HEK293T (cell line): Measurements from ENCODE around the gene ZNF578.

Source experiments
- CTCF ChIA-PET: fragments of 350-600 bp; formaldehyde crosslinking; extraction: SDS; loops from one replicate; lab custom pipeline; 2021; ENCODE audit warnings: antibody characterized with exemption, inconsistent platforms; lab: Yijun Ruan, JAX
- POLR2A ChIA-PET: fragments of 350-600 bp; formaldehyde crosslinking; extraction: SDS; loops from one replicate; lab custom pipeline; 2020; ENCODE audit warnings: antibody characterized with exemption, inconsistent platforms; lab: Yijun Ruan, JAX
- DNase-seq: peaks from one replicate; pipeline ENCODE4 v3.0.0; 2012; ENCODE audit warnings: mixed read lengths; ENCODE audit errors: extremely low spot score
- ARNT ChIP-seq: fragments of 450-650 bp; IDR thresholded peaks from 2 replicates; pipeline ENCODE4 v1.6.1; 2017; ENCODE audit warnings: mild to moderate bottlenecking
- BHLHE40 ChIP-seq: fragments of 450-650 bp; IDR thresholded peaks from 2 replicates; pipeline ENCODE4 v1.6.1; 2016; ENCODE audit warnings: mild to moderate bottlenecking, moderate library complexity, borderline replicate concordance
- CTBP1 ChIP-seq: fragments of 450-650 bp; IDR thresholded peaks from 2 replicates; pipeline ENCODE4 v1.6.1; 2016; ENCODE audit warnings: borderline replicate concordance
- ELF4 ChIP-seq: fragments of 450-650 bp; IDR thresholded peaks from 2 replicates; pipeline ENCODE4 v1.6.1; 2017; ENCODE audit warnings: antibody characterized with exemption
- FOXA1 ChIP-seq: fragments of 450-650 bp; IDR thresholded peaks from 2 replicates; pipeline ENCODE4 v1.6.1; 2016; ENCODE audit warnings: mild to moderate bottlenecking
- FOXK2 ChIP-seq: fragments of 450-650 bp; IDR thresholded peaks from 2 replicates; pipeline ENCODE4 v1.6.1; 2016; ENCODE audit warnings: mild to moderate bottlenecking
- FOXM1 ChIP-seq: fragments of 450-650 bp; IDR thresholded peaks from 2 replicates; pipeline ENCODE4 v1.6.1; 2017; ENCODE audit warnings: mild to moderate bottlenecking, borderline replicate concordance
- HDGF ChIP-seq: fragments of 450-650 bp; IDR thresholded peaks from 2 replicates; pipeline ENCODE4 v1.6.1; 2017; ENCODE audit warnings: antibody characterized with exemption, borderline replicate concordance
- L3MBTL2 ChIP-seq: fragments of 450-650 bp; conservative IDR thresholded peaks from 2 replicates; pipeline ENCODE4 v1.6.1; 2016; ENCODE audit warnings: mild to moderate bottlenecking
- LEF1 ChIP-seq: fragments of 450-650 bp; IDR thresholded peaks from 2 replicates; pipeline ENCODE4 v1.6.1; 2017; ENCODE audit warnings: mild to moderate bottlenecking, borderline replicate concordance
- NFRKB ChIP-seq: fragments of 450-650 bp; IDR thresholded peaks from 2 replicates; pipeline ENCODE4 v1.6.1; 2016; ENCODE audit warnings: mild to moderate bottlenecking, moderate library complexity
- SP1 ChIP-seq: fragments of 450-650 bp; IDR thresholded peaks from 2 replicates; pipeline ENCODE4 v1.6.1; 2017
- SUZ12 ChIP-seq: fragments of 450-650 bp; IDR thresholded peaks from 2 replicates; pipeline ENCODE4 v1.6.1; 2016; ENCODE audit warnings: mild to moderate bottlenecking
- TARDBP ChIP-seq: fragments of 450-650 bp; IDR thresholded peaks from 2 replicates; pipeline ENCODE4 v1.6.1; 2016
- ZNF384 ChIP-seq: fragments of 450-650 bp; IDR thresholded peaks from 2 replicates; pipeline ENCODE4 v1.6.1; 2016
- TF ChIP-seq, protein P1 (sequence below): fragments of 450-650 bp; IDR thresholded peaks from 2 replicates; pipeline ENCODE4 v1.6.1; 2016

The ZNF578 gene

DNA sequence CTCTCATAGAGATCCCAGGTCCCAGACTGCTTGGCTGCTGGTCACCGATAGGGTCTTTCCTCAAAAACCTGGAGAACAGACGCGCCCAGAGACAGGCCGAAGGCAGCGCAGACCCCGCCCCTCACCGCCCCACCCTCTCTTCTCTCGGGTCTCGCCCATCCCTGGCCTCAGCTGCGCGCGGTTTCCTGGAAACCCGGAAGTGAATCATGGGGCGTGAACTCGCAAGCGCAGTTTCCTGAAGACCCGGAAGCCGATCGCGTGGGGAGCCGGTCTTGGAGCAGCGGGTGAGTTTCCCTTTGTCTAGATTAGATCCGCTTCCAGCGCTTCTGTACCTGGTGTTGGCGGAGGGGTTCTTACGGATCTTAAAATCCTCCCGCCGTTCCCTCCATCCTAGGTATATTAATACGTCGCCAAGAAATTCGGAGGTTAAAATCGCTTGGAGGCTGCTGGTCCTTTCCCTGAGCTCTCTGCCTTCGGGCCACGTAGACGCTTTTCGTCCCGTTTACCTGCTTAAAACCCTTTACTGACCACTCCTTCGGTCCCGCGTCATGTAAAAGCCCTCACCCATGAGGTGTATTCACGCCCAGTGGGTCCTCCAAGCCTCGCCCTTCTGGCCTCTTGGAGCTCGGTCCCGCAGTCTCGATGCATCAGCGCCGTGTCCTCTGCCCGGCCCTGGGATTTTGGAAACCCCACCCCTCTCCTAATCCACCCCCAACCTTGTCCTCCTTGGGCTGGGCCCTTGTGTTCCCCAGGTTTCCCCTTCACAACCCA lies at the start of gene ZNF578:
ZNF578 (plus strand) TSS at position 230 of the 771 bp plus-strand sequence. CDS start 48,293 bp downstream, outside the sequence.
- ChIA-PET CTCF (no interaction called here), POLR2A (no interaction called here)
- DNase-seq = no peak
- no peak for TF ChIP-seq HDGF
- no peak for TF ChIP-seq SP1
- no peak for TF ChIP-seq L3MBTL2
- TF ChIP-seq FOXK2 = no peak
- TF ChIP-seq FOXM1 = no peak
- TF ChIP-seq NFRKB = no peak
- TF ChIP-seq ZNF384 = no peak
- TF ChIP-seq CTBP1 = no peak

DNA sequence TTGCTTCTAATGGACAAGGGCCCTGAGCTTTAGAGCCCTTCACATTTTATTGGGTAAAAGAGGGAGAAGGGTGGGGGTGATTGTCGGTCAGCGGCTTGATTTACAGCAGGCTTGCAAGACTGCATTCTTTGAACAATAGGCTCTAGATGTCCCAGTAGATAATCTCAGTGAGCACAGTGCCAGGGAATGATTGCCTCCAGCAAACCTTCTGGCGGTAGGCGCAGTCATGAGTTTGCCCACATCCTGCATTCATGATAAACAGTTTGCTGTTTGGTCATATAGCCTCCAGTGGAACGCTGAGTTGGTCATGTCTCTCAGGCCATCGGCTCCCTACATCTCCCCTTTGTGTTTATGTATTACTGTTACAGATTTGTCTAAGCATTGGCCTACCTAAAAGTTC lies 43.1 kb upstream of the ZNF578 start:
- ChIA-PET CTCF (no interaction called here), POLR2A (no interaction called here)
- no peak for TF ChIP-seq BHLHE40
- no peak for TF ChIP-seq CTBP1
- TF ChIP-seq NFRKB = no peak
- no peak for TF ChIP-seq FOXK2
- TF ChIP-seq L3MBTL2 = no peak
- no peak for TF ChIP-seq ARNT
- TF ChIP-seq LEF1 = no peak
- no peak for TF ChIP-seq FOXM1
- no peak for TF ChIP-seq SUZ12
- TF ChIP-seq HDGF = no peak
- no peak for TF ChIP-seq SP1
- TF ChIP-seq, protein P1, sequence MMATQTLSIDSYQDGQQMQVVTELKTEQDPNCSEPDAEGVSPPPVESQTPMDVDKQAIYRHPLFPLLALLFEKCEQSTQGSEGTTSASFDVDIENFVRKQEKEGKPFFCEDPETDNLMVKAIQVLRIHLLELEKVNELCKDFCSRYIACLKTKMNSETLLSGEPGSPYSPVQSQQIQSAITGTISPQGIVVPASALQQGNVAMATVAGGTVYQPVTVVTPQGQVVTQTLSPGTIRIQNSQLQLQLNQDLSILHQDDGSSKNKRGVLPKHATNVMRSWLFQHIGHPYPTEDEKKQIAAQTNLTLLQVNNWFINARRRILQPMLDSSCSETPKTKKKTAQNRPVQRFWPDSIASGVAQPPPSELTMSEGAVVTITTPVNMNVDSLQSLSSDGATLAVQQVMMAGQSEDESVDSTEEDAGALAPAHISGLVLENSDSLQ = no peak
- TF ChIP-seq FOXA1 = no peak
- no peak for TF ChIP-seq TARDBP
- TF ChIP-seq ZNF384 = no peak
- TF ChIP-seq ELF4 = no peak
- DNase-seq = no peak

DNA sequence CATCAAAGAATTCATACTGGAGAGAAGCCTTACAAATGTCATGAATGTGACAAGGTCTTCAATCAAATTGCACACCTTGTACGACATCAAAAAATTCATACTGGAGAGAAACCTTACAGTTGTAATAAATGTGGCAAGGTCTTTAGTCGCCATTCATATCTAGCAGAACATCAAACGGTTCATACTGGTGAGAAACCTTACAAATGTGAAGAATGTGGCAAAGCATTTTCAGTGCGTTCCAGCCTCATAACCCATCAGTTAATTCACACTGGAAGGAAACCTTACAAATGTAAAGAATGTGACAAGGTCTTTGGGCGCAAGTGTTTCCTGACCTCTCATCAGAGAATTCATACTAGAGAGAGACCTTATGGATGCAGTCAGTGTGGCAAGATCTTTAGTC lies 37.6 kb upstream of the ZNF578 start:
- no peak for TF ChIP-seq BHLHE40
- no peak for TF ChIP-seq FOXK2
- TF ChIP-seq FOXM1 = no peak
- TF ChIP-seq FOXA1 = no peak
- no peak for DNase-seq
- ChIA-PET CTCF (no interaction called here), POLR2A (no interaction called here)

DNA sequence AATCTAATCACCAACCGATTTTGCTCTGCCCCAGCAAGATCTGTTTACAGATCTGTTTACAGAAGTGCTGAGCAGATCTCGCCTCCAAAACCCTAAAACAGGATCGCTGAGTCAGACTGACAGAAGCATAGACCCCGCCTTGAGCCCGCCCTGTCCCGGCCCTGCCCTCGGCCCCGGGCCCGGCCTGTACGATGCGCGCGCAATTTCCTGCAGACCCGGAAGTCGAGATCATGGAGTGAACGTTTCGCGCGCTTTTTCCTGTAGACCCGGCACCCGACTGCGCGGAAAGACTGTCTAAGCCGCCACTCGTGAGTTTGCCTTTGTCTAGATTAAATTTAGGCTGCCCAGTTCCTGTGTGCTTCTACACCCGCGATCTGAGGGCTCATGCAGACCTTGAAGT lies 24.4 kb upstream of the ZNF578 start, which contains the start of gene ZNF534:
ZNF534 (plus strand) TSS at position 212 of the 400 bp plus-strand sequence. CDS start 2,327 bp downstream, outside the sequence.
- no peak for DNase-seq
- POLR2A ChIA-PET = no interaction called here
- CTCF ChIA-PET = no interaction called here
- no peak for TF ChIP-seq NFRKB
- no peak for TF ChIP-seq ARNT
- no peak for TF ChIP-seq FOXA1
- TF ChIP-seq CTBP1 = no peak
- TF ChIP-seq, protein P1 = no peak
- no peak for TF ChIP-seq L3MBTL2
- no peak for TF ChIP-seq TARDBP
- no peak for TF ChIP-seq HDGF
- TF ChIP-seq FOXM1 = no peak
- no peak for TF ChIP-seq SP1
- no peak for TF ChIP-seq BHLHE40

DNA sequence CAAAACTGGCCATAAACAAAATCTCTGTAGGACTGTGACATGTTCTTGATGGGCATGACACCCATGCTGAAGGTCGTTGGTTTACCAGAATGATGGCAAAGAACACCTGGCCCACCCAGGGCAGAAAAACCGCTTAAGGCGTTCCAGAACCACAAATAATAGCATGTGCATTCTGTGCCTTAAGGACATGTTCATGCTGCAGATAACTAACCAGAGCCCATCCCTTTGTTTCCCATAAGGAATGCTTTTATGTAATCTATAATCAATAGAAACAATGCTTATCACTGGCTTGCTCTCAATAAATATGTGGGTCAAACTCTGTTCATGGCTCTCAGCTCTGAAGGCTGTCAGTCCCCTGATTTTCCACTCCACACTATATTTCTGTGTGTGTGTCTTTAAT lies 11.2 kb upstream of the ZNF578 start:
- ChIA-PET POLR2A (no interaction called here), CTCF (no interaction called here)
- DNase-seq = no peak
- no peak for TF ChIP-seq TARDBP
- TF ChIP-seq FOXA1 = no peak
- TF ChIP-seq ARNT = no peak
- TF ChIP-seq FOXK2 = no peak
- TF ChIP-seq ZNF384 = no peak
- TF ChIP-seq ELF4 = no peak
- TF ChIP-seq NFRKB = no peak
- TF ChIP-seq, protein P1 = no peak
- no peak for TF ChIP-seq SP1
- no peak for TF ChIP-seq LEF1
- no peak for TF ChIP-seq HDGF
- TF ChIP-seq BHLHE40 = no peak
- TF ChIP-seq L3MBTL2 = no peak
- no peak for TF ChIP-seq SUZ12
- no peak for TF ChIP-seq FOXM1

DNA sequence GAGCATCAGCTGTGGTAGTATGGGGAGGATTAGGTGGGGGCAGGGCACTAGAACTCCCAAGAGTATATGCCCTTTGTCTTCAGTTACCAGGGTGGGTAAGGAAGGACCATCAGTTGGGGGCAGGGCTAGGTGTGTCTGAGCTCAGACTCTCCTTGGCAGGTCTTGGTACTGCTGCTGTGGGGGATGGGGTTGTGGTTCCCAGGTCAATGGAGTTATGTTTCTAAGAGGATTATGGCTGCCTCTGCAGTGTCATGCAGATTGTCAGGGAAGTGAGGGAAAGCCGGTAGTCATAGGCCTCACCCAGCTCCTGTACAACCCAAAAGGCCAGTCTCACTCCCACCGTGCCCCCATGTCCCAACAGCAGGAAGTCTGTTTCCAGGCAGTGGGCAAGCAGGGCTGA lies 8.8 kb upstream of the ZNF578 start:
- CTCF ChIA-PET = no interaction called here
- TF ChIP-seq ELF4 (no peak), SUZ12 (no peak), NFRKB (no peak), FOXA1 (no peak), TARDBP (no peak), CTBP1 (no peak), FOXM1 (no peak), BHLHE40 (no peak), ZNF384 (no peak), ARNT (no peak), FOXK2 (no peak)
- TF ChIP-seq, protein P1 = no peak
- POLR2A ChIA-PET = no interaction called here
- DNase-seq = no peak
